ENCODE results near the gene CCNB2. TPM values are rescaled to one million over a fixed set of nuclear protein-coding genes. Genes with fewer than 3 reads are reported as not detected.

Gene CCNB2
- total RNA-seq, 2 donors from 2014 or later = 77.5 to 87.2 TPM

DNA sequence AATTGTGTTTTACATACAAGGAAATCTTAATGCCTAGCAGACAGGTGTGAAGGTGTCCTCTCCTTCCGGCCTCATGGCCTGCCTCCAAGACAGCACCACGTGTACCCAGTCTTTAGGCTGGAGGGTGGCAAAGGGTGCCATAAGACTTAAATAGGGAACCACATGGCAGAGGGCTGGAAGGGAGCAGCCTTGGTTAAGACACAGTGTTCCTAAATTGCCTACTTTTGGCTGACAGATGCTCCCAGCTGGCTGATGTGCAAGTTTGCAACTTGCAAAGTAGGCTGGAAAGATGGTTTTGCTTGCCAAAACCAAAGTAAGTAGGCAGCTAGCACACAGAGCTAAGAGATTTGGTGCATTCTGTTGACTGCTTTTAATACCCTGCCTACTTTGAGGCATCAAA lies 45.2 kb downstream of the CCNB2 start:
- TF ChIP-seq, protein P1, sequence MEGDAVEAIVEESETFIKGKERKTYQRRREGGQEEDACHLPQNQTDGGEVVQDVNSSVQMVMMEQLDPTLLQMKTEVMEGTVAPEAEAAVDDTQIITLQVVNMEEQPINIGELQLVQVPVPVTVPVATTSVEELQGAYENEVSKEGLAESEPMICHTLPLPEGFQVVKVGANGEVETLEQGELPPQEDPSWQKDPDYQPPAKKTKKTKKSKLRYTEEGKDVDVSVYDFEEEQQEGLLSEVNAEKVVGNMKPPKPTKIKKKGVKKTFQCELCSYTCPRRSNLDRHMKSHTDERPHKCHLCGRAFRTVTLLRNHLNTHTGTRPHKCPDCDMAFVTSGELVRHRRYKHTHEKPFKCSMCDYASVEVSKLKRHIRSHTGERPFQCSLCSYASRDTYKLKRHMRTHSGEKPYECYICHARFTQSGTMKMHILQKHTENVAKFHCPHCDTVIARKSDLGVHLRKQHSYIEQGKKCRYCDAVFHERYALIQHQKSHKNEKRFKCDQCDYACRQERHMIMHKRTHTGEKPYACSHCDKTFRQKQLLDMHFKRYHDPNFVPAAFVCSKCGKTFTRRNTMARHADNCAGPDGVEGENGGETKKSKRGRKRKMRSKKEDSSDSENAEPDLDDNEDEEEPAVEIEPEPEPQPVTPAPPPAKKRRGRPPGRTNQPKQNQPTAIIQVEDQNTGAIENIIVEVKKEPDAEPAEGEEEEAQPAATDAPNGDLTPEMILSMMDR (conservative IDR thresholded peaks at IDR 0.05) = no peak
- peaks cover 3% of the 10 kb centered on the region for H3K4me1 ChIP-seq (ENCODE audit: control insufficient read depth, insufficient read depth, low read length)
- WGBS, 2 experiments (ENCODE audit: insufficient coverage in 1 of 2, insufficient read length in 1 of 2) = 74 to 100% methylated on average over 2 of the region's 2 CpGs
- Mint-ChIP-seq H3K4me3 (no peak overlapping the region), H3K4me1 (peaks cover 17% of the 10 kb centered on the region), H3K27me3 (ENCODE audit: insufficient read depth) (no peaks in the 10 kb centered on the region), H3K36me3 (ENCODE audit: low read depth) (peaks cover 45% of the 10 kb centered on the region), H3K9me3 (no peaks in the 10 kb centered on the region), H3K27ac (no peak overlapping the region)
- no peaks in the 10 kb centered on the region for H3K9me3 ChIP-seq (ENCODE audit: control insufficient read depth, low read length)
- no peak overlapping the region for H3K27ac ChIP-seq (ENCODE audit: low read depth, low read length)
- no peak overlapping the region for H3K9ac ChIP-seq (ENCODE audit: extremely low read depth, low read length, poor library complexity, severe bottlenecking)
- H3K27me3 ChIP-seq (ENCODE audit: control insufficient read depth, insufficient read depth, low read length, poor library complexity, severe bottlenecking) = no peaks in the 10 kb centered on the region
- peaks cover 19% of the 10 kb centered on the region for H3K36me3 ChIP-seq (ENCODE audit: control insufficient read depth, insufficient read depth, low read length)
- H3K4me3 ChIP-seq (ENCODE audit: low read length) = no peak overlapping the region
- DNase-seq = no peak

- Histone ChIP-seq H3K9ac (ENCODE audit: extremely low read depth, low read length, poor library complexity, severe bottlenecking) (no peak overlapping the region), H3K4me3 (ENCODE audit: low read length) (no peak overlapping the region), H3K4me1 (ENCODE audit: control insufficient read depth, insufficient read depth, low read length) (peaks cover 3% of the 10 kb centered on the region), H3K27ac (ENCODE audit: low read depth, low read length) (no peak overlapping the region), H3K36me3 (ENCODE audit: control insufficient read depth, insufficient read depth, low read length) (peaks cover 20% of the 10 kb centered on the region), H3K9me3 (ENCODE audit: control insufficient read depth, low read length) (no peaks in the 10 kb centered on the region), H3K27me3 (ENCODE audit: control insufficient read depth, insufficient read depth, low read length, poor library complexity, severe bottlenecking) (no peaks in the 10 kb centered on the region)
- 90 to 96% methylated on average over 5 to 6 of the region's 6 CpGs for WGBS, 2 experiments (ENCODE audit: insufficient coverage in 1 of 2, insufficient read length in 1 of 2)
- Mint-ChIP-seq H3K27ac (no peak overlapping the region), H3K36me3 (ENCODE audit: low read depth) (peaks cover 56% of the 10 kb centered on the region), H3K9me3 (no peaks in the 10 kb centered on the region), H3K4me1 (peaks cover 17% of the 10 kb centered on the region), H3K4me3 (no peak overlapping the region), H3K27me3 (ENCODE audit: insufficient read depth) (no peaks in the 10 kb centered on the region)
- DNase-seq = no peak
- TF ChIP-seq, protein P1 (conservative IDR thresholded peaks at IDR 0.05) = no peak
Observed at GRCh38 chr15:59152694-59153450, 47.9 kb downstream of the CCNB2 start.

GRCh38 chr15:59153466-59153865 lies 48.5 kb downstream of the CCNB2 start:
- peaks cover 3% of the 10 kb centered on the region for H3K4me1 ChIP-seq (ENCODE audit: control insufficient read depth, insufficient read depth, low read length)
- H3K27ac ChIP-seq (ENCODE audit: low read depth, low read length) = no peak overlapping the region
- Mint-ChIP-seq H3K9me3 (no peaks in the 10 kb centered on the region), H3K27me3 (ENCODE audit: insufficient read depth) (no peaks in the 10 kb centered on the region), H3K36me3 (ENCODE audit: low read depth) (peaks cover 56% of the 10 kb centered on the region), H3K27ac (no peak overlapping the region), H3K4me1 (peaks cover 12% of the 10 kb centered on the region), H3K4me3 (no peak overlapping the region)
- WGBS, 2 experiments (ENCODE audit: insufficient coverage in 1 of 2, insufficient read length in 1 of 2) = 88 to 93% methylated on average over 8 of the region's 8 CpGs
- H3K9ac ChIP-seq (ENCODE audit: extremely low read depth, low read length, poor library complexity, severe bottlenecking) = no peak overlapping the region
- no peak overlapping the region for H3K4me3 ChIP-seq (ENCODE audit: low read length)
- H3K36me3 ChIP-seq (ENCODE audit: control insufficient read depth, insufficient read depth, low read length) = peaks cover 24% of the 10 kb centered on the region
- H3K9me3 ChIP-seq (ENCODE audit: control insufficient read depth, low read length) = no peaks in the 10 kb centered on the region
- H3K27me3 ChIP-seq (ENCODE audit: control insufficient read depth, insufficient read depth, low read length, poor library complexity, severe bottlenecking) = no peaks in the 10 kb centered on the region
- TF ChIP-seq, protein P1 (conservative IDR thresholded peaks at IDR 0.05) = no peak
- no peak for DNase-seq

Data from endodermal cell (in vitro differentiated cells).